IMR-90 (cell line): ENCODE results near the gene CISTR. TPM values are rescaled to one million over a fixed set of nuclear protein-coding genes. Genes with fewer than 3 reads are reported as not detected.
A peak's percentile ranks its signal among the peaks of the same experiment; 100 is the strongest.

Experiments
- ATAC-seq: fragments of 200-7000 bp; cut with Tn5 transposase; 2 replicates; pipeline ENCODE4 v1.9.1; 2020; ENCODE audit warnings: low read depth, mild to moderate bottlenecking, moderate library complexity
- BruUV-seq: library from RNA; stranded (reverse); fragments of 400-500 nt; replicated peaks from 2 replicates; lab custom pipeline; 2021; lab: Mats Ljungman, UMichigan
- CTCF ChIA-PET: fragments of 300-600 bp; formaldehyde crosslinking; extraction: SDS; loops from one replicate; lab custom pipeline; 2021; ENCODE audit warnings: antibody characterized with exemption; lab: Yijun Ruan, JAX
- POLR2A ChIA-PET: fragments of 300-600 bp; sonication (Branson Sonifier 250); formaldehyde crosslinking; loops from one replicate; lab custom pipeline; 2022; ENCODE audit warnings: antibody characterized with exemption; ENCODE audit not compliant: unreplicated experiment; lab: Charles Lee
- DNase-seq: peaks from one replicate; pipeline ENCODE4 v3.0.0; 2013
- H2AFZ ChIP-seq: replicated peaks from 2 replicates; pipeline ENCODE3; 2013; ENCODE audit warnings: low read length, mild to moderate bottlenecking; ENCODE audit not compliant: poor library complexity
- H2AK5ac ChIP-seq: 2 replicates; pipeline ENCODE4 v1.6.1; 2013; ENCODE audit warnings: low read depth, low read length, inconsistent platforms
- H2AK9ac ChIP-seq: replicated peaks from 2 replicates; pipeline ENCODE3; 2013; ENCODE audit warnings: mild to moderate bottlenecking, low read depth, low read length, moderate library complexity; ENCODE audit not compliant: poor library complexity
- H2BK120ac ChIP-seq: 2 replicates; pipeline ENCODE4 v1.6.1; 2013; ENCODE audit warnings: low read depth, low read length, inconsistent platforms
- H2BK15ac ChIP-seq: 3 replicates; pipeline ENCODE4 v1.6.1; 2013; ENCODE audit warnings: low read depth, low read length, inconsistent platforms
- H2BK20ac ChIP-seq: 2 replicates; pipeline ENCODE4 v1.6.1; 2013; ENCODE audit warnings: low read depth, mild to moderate bottlenecking, inconsistent platforms, low read length, moderate library complexity
- H2BK5ac ChIP-seq: 2 replicates; pipeline ENCODE4 v1.6.1; 2013; ENCODE audit warnings: mild to moderate bottlenecking, low read depth, low read length, inconsistent platforms; ENCODE audit not compliant: poor library complexity, severe bottlenecking
- H3K14ac ChIP-seq: replicated peaks from 2 replicates; pipeline ENCODE4 v1.6.1; 2013; ENCODE audit warnings: low read depth, low read length, inconsistent platforms
- H3K18ac ChIP-seq: 2 replicates; pipeline ENCODE4 v1.6.1; 2013; ENCODE audit warnings: low read depth, low read length, control low read depth
- H3K23ac ChIP-seq: 2 replicates; pipeline ENCODE4 v1.6.1; 2013; ENCODE audit warnings: low read depth, low read length, inconsistent platforms
- H3K27ac ChIP-seq: 2 replicates; pipeline ENCODE4 v1.5.1; 2013; ENCODE audit warnings: mild to moderate bottlenecking, control low read depth, low read length; ENCODE audit not compliant: insufficient read depth
- H3K27me3 ChIP-seq: 2 replicates; pipeline ENCODE4 v1.6.1; 2013; ENCODE audit warnings: low read length; ENCODE audit not compliant: control insufficient read depth, insufficient read depth
- H3K36me3 ChIP-seq: 2 replicates; pipeline ENCODE4 v1.6.1; 2013; ENCODE audit warnings: low read length, mixed read lengths; ENCODE audit not compliant: control insufficient read depth, insufficient read depth
- H3K4ac ChIP-seq: 2 replicates; pipeline ENCODE4 v1.6.1; 2013; ENCODE audit warnings: low read depth, low read length, inconsistent platforms
- H3K4me1 ChIP-seq: 2 replicates; pipeline ENCODE4 v1.6.1; 2013; ENCODE audit warnings: low read length, mixed read lengths; ENCODE audit not compliant: control insufficient read depth, insufficient read depth
- H3K4me2 ChIP-seq: 2 replicates; pipeline ENCODE4 v1.6.1; 2013; ENCODE audit warnings: low read depth, mild to moderate bottlenecking, control low read depth, low read length, moderate library complexity
- H3K4me3 ChIP-seq: 2 replicates; pipeline ENCODE4 v1.5.1; 2013; ENCODE audit warnings: low read depth, mild to moderate bottlenecking, control low read depth, low read length, moderate library complexity; ENCODE audit not compliant: insufficient read depth
- H3K56ac ChIP-seq: 2 replicates; pipeline ENCODE4 v1.6.1; 2013; ENCODE audit warnings: low read length, inconsistent platforms; ENCODE audit not compliant: insufficient read depth; ENCODE audit errors: extremely low read depth
- H3K79me1 ChIP-seq, 2 experiments: 2 replicates each; pipeline ENCODE4 v1.6.1; 2013; ENCODE audit warnings: low read length in 2 of 2, inconsistent platforms in 1 of 2, low read depth in 1 of 2
- H3K9ac ChIP-seq: 2 replicates; pipeline ENCODE4 v1.6.1; 2013; ENCODE audit warnings: low read depth, low read length, control low read depth
- H3K9me1 ChIP-seq: 2 replicates; pipeline ENCODE4 v1.6.1; 2013; ENCODE audit warnings: low read length, inconsistent platforms; ENCODE audit not compliant: insufficient read depth
- H3K9me3 ChIP-seq: 2 replicates; pipeline ENCODE4 v1.6.1; 2013; ENCODE audit warnings: low read length; ENCODE audit not compliant: control insufficient read depth, insufficient read depth
- H4K20me1 ChIP-seq: 2 replicates; pipeline ENCODE4 v1.6.1; 2013; ENCODE audit warnings: low read length, inconsistent platforms; ENCODE audit not compliant: insufficient read depth
- H4K5ac ChIP-seq: 2 replicates; pipeline ENCODE4 v1.6.1; 2013; ENCODE audit warnings: mild to moderate bottlenecking, low read depth, low read length, control low read depth
- H4K8ac ChIP-seq, 2 experiments: 2 replicates each; pipeline ENCODE4 v1.6.1; 2013; ENCODE audit warnings: low read depth in 2 of 2, low read length in 2 of 2, control low read depth in 1 of 2, inconsistent platforms in 1 of 2
- H4K91ac ChIP-seq: 2 replicates; pipeline ENCODE4 v1.6.1; 2013; ENCODE audit warnings: low read depth, low read length, inconsistent platforms; ENCODE audit not compliant: insufficient read depth
- BHLHE40 ChIP-seq: fragments of 150-350 bp; IDR thresholded peaks from 2 replicates; pipeline ENCODE4 v1.6.1; 2016; ENCODE audit warnings: mild to moderate bottlenecking, low read depth, low read length
- CEBPB ChIP-seq: IDR thresholded peaks from 2 replicates; pipeline ENCODE4 v1.6.1; 2012; ENCODE audit warnings: low read depth, low read length, improper control_type of control experiment
- FOS ChIP-seq: fragments of 150-350 bp; IDR thresholded peaks from 2 replicates; pipeline ENCODE4 v1.6.1; 2016; ENCODE audit warnings: low read depth, low read length
- RAD21 ChIP-seq: IDR thresholded peaks from 2 replicates; pipeline ENCODE4 v1.6.1; 2012; ENCODE audit warnings: low read length, improper control_type of control experiment
- RFX5 ChIP-seq: IDR thresholded peaks from 2 replicates; pipeline ENCODE4 v1.8.0; 2012; ENCODE audit warnings: low read depth, mild to moderate bottlenecking, low read length, moderate library complexity
- WGBS, 2 experiments: methylation state at CpG; one replicate each; pipeline versions ENCODE4 v1.1.5 to v1.1.7; 2013; ENCODE audit warnings: missing lambda C conversion rate in 2 of 2; ENCODE audit not compliant: insufficient read length in 1 of 2; ENCODE audit errors: extremely low coverage in 2 of 2; 5-methylcytosine and 5-hydroxymethylcytosine counted together
- dilution Hi-C: fragments of 300-500 bp; cut with HindIII; formaldehyde crosslinking; loops from one replicate; pipeline ENCODE4 v1.14.3; 2018; ENCODE audit warnings: low sequenced_read_pairs; ENCODE audit not compliant: unreplicated experiment
- in situ Hi-C: fragments of 300-500 bp; cut with MboI; formaldehyde crosslinking; loops from 3 replicates; pipeline ENCODE4 v1.14.3; 2019; ENCODE audit warnings: low sequenced_read_pairs, inconsistent platforms, mixed read lengths
- intact Hi-C: fragments of 100-400 bp; cut with micrococcal nuclease; formaldehyde crosslinking; loops from 2 replicates; pipeline ENCODE4 v1.10.0; 2022
- polyA plus RNA-seq, 3 experiments: library from polyadenylated mRNA; depleted of rRNA; stranded (reverse); fragments of >200 nt; gene quantifications; 2 replicates each; pipeline ENCODE4 v1.2.3, GENCODE V29; 2012; ENCODE audit warnings: low replicate concordance in 1 of 3
- total RNA-seq: library from RNA; depleted of rRNA; stranded (reverse); fragments of >200 nt; gene quantifications from 2 replicates; pipeline ENCODE4 v1.2.3, GENCODE V29; 2012

CISTR gene
- total and polyA plus RNA-seq, 2 of the 4 experiments (the other 2 are of a cell fraction) = not detected

GRCh38 chr12:53703756-53704155, 48.0 kb downstream of the CISTR start:
- in situ Hi-C loops = loop anchor here (5.0 to 10.0 kb wide), 2 partner anchors 39 to 491 kb away; no protein-coding TSS in a partner anchor
- POLR2A ChIA-PET = no interaction called here
- Histone ChIP-seq H3K79me1 (no peaks in the 10 kb centered on the region), H4K20me1 (no peaks in the 10 kb centered on the region), H4K5ac (no peak overlapping the region), H3K27ac (no peak overlapping the region), H3K14ac (no peak overlapping the region), H4K91ac (no peak overlapping the region), H2BK120ac (no peak overlapping the region), H3K9me1 (no peaks in the 10 kb centered on the region), H3K18ac (no peak overlapping the region), H3K23ac (no peak overlapping the region), H3K9me3 (no peaks in the 10 kb centered on the region), H2AK5ac (no peak overlapping the region), H3K4me1 (no peaks in the 10 kb centered on the region), H2BK15ac (no peak overlapping the region), H3K4me3 (no peak overlapping the region), H3K4me2 (no peak overlapping the region), H3K36me3 (no peaks in the 10 kb centered on the region), H3K4ac (no peak overlapping the region), H3K56ac (no peak overlapping the region), H2BK20ac (no peak overlapping the region), H2AFZ (no peak overlapping the region), H4K8ac (no peak overlapping the region), H3K27me3 (peaks cover 56% of the 10 kb centered on the region), H2AK9ac (no peak overlapping the region), H3K9ac (no peak overlapping the region), H2BK5ac (no peak overlapping the region)
- dilution Hi-C loops = no loop called here
- CTCF ChIA-PET = interaction anchor here (2.6 kb wide), 1 partner anchor 42 kb away, joined by 48 read pairs; no protein-coding TSS in a partner anchor
- WGBS, 2 experiments = no CpG with 5 or more reads among the region's 4 CpGs
- BruUV-seq = no TSS peak
- DNase-seq (peak; percentile 64), ATAC-seq (0 out of 2 replicates have a peak, but pooled peaks have one; percentile 6)
- intact Hi-C loops = loop anchor here (10.0 kb wide), 2 partner anchors 301 to 501 kb away; partner anchors contain the start of genes HOXC8 and HOXC9
- TF ChIP-seq RFX5 (no peak), BHLHE40 (no peak), CEBPB (no peak), RAD21 (no peak), FOS (no peak)
